T-helper 2 cell (primary cell): Measurements from ENCODE around the gene ADAMTS20.

Source experiments
- DNase-seq, 5 experiments: peaks; one replicate each; pipeline versions ENCODE4 v3.0.0 to v3.0.0-alpha.2; 2012 to 2022

The ADAMTS20 gene

GRCh38 chr12:43307126-43307525, 244.9 kb downstream of the ADAMTS20 start:
- no peak for DNase-seq

GRCh38 chr12:43306066-43306465, 245.9 kb downstream of the ADAMTS20 start:
- no peak for DNase-seq

- no peak for DNase-seq
Measured at GRCh38 chr12:43305065-43305464, 246.9 kb downstream of the ADAMTS20 start.
